GM21576 (cell line): ENCODE measurements around the gene DOCK1.

Experiments used
- ATAC-seq: cut with Tn5 transposase; IDR thresholded peaks from one replicate; pipeline ENCODE4 v1.9.1; 2021; ENCODE audit warnings: mild to moderate bottlenecking, moderate library complexity; ENCODE audit not compliant: unreplicated experiment

The DOCK1 gene

DNA sequence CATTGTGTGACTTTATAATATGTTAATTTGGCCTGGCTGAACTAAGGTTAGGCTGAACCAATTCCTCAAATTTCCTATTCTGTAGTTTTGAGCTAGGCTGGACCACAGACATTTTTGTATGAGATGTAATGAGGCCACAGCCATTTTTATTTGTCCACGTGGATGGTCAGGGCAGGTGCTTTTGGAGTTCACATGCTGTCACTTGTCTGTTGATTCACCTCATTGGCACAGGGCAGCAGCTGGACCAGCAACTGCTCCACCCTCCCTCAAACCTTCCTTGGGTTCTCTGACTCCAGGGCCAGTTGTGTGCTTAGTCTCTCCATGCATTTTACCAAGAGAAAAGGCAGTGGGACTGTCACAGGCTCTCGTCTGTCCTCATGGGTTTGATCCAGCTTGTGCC lies 567.7 kb downstream of the DOCK1 start:
- no peak for ATAC-seq

DNA sequence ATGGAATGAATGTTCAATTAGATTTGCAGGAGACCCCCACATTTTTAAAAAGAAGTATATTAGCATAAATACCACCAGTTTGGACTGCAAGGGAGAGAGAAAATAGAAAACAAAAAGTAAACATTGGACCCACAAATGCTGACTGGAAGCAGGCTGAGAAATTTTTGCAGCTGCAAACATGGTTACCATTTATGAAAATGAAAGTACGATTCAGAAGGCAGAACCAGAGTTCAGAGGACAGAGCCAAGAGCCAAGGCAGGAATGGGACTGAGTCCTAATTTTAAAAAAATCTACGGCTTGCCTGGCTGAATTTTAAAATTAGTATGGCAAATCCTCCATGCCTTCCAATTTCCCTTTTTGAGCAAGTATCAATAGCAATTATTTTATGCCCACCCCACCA lies 569.3 kb downstream of the DOCK1 start:
- ATAC-seq, result no peak

GRCh38 chr10:127485153-127485857 lies 580.1 kb downstream of the DOCK1 start:
- ATAC-seq, result no peak

DNA sequence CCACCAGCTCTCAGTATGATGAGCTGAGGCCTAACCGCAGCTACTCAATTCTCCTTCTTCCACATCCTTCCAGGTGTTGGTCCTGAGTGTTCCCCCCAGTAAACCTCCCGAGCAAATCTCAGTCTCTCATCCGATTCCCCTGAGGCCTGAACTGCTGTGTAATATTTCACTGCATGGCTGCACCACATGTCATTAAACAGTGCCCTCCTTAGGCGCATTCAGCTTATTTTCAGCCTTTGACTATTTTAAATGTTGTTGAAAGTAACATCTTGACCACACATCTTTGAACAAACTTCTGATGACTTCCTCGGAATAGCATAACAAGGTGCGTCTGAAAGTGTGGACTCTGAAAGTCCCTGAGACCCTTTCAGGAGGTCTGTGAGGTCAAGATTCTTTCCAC lies 581.1 kb downstream of the DOCK1 start:
- ATAC-seq, result no peak

GRCh38 chr10:127492607-127493250 lies 587.5 kb downstream of the DOCK1 start:
- ATAC-seq, result no peak

DNA sequence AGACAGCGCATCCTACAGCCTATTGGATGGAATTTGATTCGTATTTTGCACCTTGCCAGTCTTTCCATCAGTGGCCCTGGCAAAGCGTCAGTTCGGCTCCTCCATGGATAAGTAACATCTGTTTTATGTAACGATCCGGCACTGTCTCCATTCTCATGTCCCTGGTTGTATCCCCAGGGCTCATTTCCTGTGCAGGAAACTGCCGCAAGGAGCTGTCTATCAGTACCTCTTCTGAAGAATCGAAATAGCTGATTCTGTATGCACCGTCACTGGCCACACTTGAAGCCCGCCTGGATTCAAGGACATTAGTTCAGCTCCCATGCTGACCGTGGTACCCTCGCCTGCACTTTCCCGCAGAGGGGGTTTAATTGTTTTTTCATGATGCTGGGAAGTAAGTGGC lies 590.8 kb downstream of the DOCK1 start:
- no peak for ATAC-seq

GRCh38 chr10:127497685-127498084 lies 592.5 kb downstream of the DOCK1 start:
- no peak for ATAC-seq

DNA sequence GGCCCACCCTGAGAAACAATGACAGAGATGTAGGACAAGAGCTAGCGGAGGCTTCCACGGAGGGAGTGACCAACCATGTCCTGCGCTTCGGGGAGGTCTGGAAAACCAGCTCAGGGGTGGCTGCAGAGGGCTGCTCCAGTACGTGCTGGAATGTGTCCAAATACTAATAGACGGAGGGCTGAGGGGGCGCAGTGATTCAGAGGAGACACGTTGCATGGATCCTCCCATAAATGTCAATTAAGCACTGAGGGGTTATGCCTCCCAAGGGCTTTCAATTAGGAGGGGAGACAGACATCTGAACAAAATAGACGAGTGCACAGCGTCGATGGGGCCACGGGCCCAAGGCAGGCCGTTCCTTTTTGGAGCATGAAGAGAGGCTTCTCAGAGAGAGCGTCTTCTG lies 592.9 kb downstream of the DOCK1 start:
- ATAC-seq, result no peak

- no peak for ATAC-seq
Observed at GRCh38 chr10:127500127-127500526, 594.9 kb downstream of the DOCK1 start.
